Fibroblast of lung (primary cell): ENCODE results near the gene IRAK1BP1.

Experiments
- EZH2 ChIP-seq: IDR thresholded peaks from 2 replicates; pipeline ENCODE4 v1.5.1; 2012; ENCODE audit warnings: low read length, control low read depth, mild to moderate bottlenecking; ENCODE audit errors: missing control alignments
- TF ChIP-seq, protein P1 (sequence below), 2 donors: IDR thresholded peaks in 1 of 2; conservative IDR thresholded peaks in 1 of 2; 1 replicate in 1 of 2; 2 replicates in 1 of 2; pipeline ENCODE4 v1.5.1; 2011 to 2012; ENCODE audit warnings: low read length in 2 of 2, control low read depth in 1 of 2, inconsistent platforms in 1 of 2, low read depth in 1 of 2, mild to moderate bottlenecking in 1 of 2

DNA sequence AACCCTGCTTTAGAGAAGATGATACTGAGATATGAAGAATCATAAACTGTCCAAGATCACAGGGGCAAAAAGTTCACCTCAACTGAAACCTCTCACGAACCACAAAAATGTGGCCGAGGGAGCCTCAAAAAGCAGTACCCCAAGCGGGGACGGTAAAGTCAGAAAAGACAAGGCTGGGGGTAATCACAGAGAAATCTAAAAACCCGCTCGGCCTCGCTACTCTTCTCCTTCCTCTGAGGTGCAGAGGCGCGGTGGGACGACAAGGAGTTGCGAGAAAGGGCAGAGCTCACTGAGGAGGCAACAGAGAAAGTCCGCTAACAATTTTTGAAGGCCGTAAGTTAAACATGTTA, 356 bp upstream of the IRAK1BP1 start:
- TF ChIP-seq, protein P1, sequence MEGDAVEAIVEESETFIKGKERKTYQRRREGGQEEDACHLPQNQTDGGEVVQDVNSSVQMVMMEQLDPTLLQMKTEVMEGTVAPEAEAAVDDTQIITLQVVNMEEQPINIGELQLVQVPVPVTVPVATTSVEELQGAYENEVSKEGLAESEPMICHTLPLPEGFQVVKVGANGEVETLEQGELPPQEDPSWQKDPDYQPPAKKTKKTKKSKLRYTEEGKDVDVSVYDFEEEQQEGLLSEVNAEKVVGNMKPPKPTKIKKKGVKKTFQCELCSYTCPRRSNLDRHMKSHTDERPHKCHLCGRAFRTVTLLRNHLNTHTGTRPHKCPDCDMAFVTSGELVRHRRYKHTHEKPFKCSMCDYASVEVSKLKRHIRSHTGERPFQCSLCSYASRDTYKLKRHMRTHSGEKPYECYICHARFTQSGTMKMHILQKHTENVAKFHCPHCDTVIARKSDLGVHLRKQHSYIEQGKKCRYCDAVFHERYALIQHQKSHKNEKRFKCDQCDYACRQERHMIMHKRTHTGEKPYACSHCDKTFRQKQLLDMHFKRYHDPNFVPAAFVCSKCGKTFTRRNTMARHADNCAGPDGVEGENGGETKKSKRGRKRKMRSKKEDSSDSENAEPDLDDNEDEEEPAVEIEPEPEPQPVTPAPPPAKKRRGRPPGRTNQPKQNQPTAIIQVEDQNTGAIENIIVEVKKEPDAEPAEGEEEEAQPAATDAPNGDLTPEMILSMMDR (conservative IDR thresholded peaks at IDR 0.05 in 1 of 2, IDR thresholded peaks at IDR 0.05 in 1 of 2; ENCODE audit: low read depth in 1 of 2, low read length in 2 of 2): no peak
- no peak for TF ChIP-seq EZH2
